H1 (cell line): ENCODE data around the gene ARHGEF28. TPM values are rescaled to one million over a fixed set of nuclear protein-coding genes. Genes with fewer than 3 reads are reported as not detected.

Experiments
- CBX8 ChIP-seq: fragments of 300-800, 300-1000 bp; sonication (generic); IDR thresholded peaks from 2 replicates; pipeline ENCODE4 v1.7.1; 2016; ENCODE audit warnings: low read depth, low read length, borderline replicate concordance
- EGR1 ChIP-seq: IDR thresholded peaks from 2 replicates; pipeline ENCODE4 v1.6.1; 2011; ENCODE audit warnings: low read depth, low read length, borderline replicate concordance
- SRF ChIP-seq: IDR thresholded peaks from 2 replicates; pipeline ENCODE4 v1.6.1; 2011; ENCODE audit warnings: mild to moderate bottlenecking, low read depth, low read length, moderate library complexity
- TCF12 ChIP-seq: IDR thresholded peaks from 2 replicates; pipeline ENCODE4 v1.6.1; 2011; ENCODE audit warnings: low read depth, mild to moderate bottlenecking, low read length
- polyA plus RNA-seq, 7 experiments: library from polyadenylated mRNA; depleted of rRNA in 3 of 7; stranded (reverse) in 5 of 7; unstranded in 2 of 7; fragments of >200 nt in 5 of 7; fragments of 200-250 nt in 2 of 7; gene quantifications; 1 replicate in 5 of 7; 2 replicates in 1 of 7; 4 replicates in 1 of 7; pipeline versions ENCODE4 v1.2.1 to v1.2.3, GENCODE V29; 2011 to 2013; ENCODE audit warnings: missing spikeins in 2 of 7, mixed read lengths in 2 of 7
- total RNA-seq: library from RNA; stranded (reverse); fragmentation: NEBNext Ultra II Directional; extraction: Animal tissue kit (Norgen Biotek cat#: 25700); gene quantifications from 2 replicates; pipeline ENCODE4 v1.2.1, GENCODE V29; 2021

The ARHGEF28 gene
- total and polyA plus RNA-seq, 2 of the 8 experiments (the other 6 are each of a cell fraction or from before 2014, with no cell fraction given): 0.33 to 1.0 TPM

- no peak for TF ChIP-seq EGR1
- TF ChIP-seq SRF: no peak
- TF ChIP-seq TCF12: no peak
- no peak for TF ChIP-seq CBX8
Observed at GRCh38 chr5:73810429-73810828, 184.4 kb downstream of the ARHGEF28 start (continued).
